Fibroblast of upper back skin (primary cell): ENCODE results near the gene APOL2.
"Not testable (repeated sequence)": the region's sequence is repeated elsewhere in the genome, so short reads cannot be mapped to it uniquely, and the experiment has no call there.

ENCODE experiments used
- DNase-seq: peaks from one replicate; pipeline ENCODE4 v3.0.0-alpha.2; 2013

The APOL2 gene

DNA sequence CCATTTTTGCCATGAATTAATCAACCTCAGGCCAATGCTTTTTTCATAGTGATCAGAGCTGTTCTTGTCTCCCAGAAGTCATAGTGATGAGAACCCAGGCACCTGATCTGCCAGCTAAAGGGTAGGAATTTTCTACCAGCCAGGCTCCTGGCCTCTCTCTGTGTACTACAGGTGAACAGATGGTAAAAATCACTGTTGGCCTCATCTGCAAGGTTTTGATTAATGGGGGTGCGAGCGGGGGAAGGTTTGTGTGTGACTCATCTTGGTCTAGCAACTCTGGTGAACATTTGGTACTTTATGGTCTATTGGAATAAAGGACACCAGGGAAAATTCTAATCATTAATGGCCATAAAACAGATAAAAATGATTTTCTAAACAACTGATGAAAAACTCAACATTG is 23.3 kb downstream of the APOL2 start:
- DNase-seq, result no peak

DNA sequence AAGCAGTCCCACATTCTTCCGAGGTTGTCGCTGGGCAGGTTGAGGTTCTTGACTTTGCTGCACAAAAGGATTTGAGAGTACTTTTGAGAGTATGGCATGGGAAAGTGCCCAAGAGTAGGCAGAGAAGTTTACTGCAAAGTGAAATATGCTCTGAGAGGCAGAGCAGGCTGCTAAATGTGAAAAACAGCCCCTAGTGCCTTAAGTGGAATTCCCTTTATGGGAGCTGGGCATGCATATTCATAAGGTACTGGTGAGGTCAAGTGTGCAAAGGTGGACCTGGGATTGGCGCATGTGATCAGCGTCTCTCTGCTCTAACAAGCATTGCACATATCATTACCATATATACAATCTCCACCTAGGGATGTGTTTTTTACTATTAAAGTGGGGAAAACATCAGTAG is 25.7 kb downstream of the APOL2 start:
- DNase-seq, result no peak

DNA sequence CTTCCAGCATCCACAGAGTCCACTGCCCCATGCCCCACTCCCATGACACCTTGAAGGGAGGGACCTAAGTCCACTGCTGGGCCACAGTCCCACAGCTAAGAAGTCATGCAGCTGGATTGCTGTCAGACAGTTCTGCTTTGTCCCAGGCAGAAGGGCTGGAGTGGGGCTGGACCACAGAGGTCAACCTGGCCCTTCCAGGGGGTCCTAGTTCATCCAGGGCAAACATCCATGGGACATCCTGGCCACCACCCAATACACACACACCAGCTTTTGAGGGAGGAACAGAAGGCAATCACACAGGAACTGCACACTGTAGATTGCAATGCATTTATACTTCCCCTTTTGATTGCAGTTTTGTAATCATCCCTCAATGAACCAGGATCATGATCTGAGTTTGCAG is 26.4 kb downstream of the APOL2 start:
- no peak for DNase-seq

DNA sequence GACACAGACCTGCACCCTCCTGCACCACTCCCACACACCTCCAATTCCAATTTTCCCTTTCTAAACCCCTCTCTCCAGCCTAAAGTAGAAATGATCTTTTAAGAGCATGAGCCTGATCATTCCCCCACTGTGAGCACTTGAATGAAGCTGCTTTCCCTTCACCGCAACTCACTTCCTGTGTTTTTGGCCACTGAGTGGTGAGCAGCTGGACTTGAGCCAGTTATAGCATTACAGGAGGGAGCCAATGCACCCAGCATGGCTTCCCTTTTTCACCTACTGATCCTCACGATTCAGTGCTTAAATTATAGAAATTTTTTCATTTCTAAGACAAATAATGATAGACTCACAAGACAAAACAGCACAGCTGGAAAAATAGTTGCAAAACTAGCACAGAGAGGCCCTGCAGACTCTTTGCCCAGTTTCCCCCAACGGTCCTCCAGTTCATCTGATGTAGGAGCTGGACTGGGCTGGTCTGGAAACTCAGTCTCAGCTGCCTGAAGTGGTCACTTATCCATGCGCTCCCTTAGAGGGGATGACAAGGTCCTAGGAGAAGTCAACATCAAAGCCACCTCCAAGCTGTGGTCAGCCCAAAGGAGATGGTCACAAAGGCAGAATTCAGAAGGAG is 28.0 kb downstream of the APOL2 start:
- DNase-seq, result peak; percentile 71

DNA sequence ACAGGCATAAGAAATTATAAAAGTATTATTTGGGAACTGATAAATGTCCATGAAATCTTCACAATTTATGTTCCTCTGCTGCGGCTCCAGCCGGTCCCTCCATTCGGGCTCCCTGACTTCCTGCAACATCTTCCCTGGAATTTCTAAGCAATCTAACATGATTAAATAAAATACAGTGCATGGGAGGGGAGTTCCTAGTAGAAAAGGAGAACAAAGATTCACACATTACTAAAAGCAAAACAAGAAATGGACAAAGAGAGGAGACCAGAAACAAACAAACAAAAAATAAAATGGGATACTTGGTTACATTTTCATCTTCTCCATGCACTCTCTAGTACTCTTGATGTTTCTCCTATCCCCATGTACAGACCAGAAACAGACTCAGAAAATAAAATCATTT is 29.1 kb downstream of the APOL2 start:
- no peak for DNase-seq

DNA sequence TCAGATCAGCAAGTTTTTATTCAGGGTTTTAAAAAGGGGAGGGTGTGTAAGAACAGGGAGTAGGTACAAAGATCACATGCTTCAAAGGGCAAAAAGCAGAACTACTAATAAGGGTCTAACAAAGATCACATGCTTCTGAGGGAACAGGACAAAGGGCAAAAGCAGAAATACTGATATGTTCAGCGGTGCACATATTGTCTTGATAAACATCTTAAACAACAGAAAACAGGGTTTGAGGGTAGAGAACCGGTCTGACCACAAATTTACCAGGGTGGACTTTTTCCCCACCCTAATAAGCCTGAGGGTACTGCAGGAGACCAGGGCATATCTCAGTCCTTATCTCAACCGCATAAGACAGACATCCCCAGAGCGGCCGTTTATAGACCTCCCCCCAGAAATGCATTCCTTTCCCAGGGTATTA is 29.8 kb downstream of the APOL2 start:
- DNase-seq, result not testable (repeated sequence)

DNA sequence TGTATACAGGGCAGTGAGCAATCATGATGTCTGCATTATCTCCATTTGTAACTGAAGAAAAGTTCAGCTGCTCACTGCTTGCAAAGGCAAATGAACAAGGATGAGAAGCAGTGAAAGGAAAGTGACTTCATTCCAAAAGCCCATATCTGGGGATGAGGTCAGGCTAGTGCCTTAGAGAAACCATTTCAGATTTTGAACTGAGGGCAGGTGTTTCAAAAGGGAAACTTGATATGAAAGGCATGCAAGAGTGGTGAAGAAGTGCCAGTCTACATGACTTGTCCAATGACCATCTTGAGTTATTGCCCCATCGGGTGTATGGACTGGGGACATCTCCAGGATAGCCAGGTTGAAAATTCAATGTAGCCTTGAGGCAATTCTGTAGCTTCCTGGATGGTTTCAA is 30.4 kb downstream of the APOL2 start:
- DNase-seq, result no peak

DNA sequence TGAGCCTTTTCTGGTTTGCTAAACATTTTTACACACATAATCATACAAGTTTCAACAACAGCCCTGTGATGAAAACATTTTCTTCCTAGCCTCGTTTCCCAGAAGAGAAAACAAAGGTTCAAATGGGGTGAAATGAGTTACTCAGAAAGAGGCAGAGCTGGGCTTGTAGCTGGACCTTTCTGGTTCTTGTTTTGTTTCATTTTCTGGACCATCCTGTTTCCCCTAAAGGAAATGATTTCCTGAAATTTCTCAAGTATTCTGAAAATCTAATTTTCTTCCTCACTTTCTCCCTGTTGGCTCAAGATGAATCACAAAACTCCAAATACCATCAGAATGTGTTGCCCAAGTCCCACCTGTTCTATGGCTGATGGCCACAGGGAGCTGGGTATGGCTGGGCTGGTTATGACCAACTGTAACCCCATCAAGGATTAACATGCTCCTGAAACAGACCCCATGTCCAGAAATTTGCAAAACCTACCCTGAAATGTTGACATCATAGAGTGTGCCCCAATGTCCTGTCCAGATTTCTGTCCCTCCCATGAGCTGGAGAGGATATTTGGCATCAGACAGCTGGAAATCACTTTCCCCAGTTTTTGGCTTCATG is 31.1 kb downstream of the APOL2 start:
- DNase-seq, result no peak

DNA sequence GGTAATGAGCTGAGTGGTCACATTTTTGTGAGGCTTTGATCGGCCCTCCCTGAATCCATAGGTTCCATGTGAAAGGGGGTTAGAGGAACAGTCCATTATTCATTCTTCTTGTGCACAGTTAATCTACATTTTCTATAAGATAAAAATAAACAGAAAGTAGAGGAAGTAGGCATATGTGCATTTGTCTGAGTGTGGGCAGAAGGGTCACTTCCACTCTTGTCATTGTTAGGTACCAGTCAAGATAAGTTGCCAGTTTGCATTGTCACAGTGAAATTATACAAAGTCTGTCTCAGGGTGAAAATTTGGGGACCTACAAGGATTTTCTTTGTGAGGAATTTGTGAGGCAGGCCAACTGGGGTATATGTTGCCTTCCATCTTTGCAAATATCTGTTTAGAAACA is 33.1 kb downstream of the APOL2 start:
- no peak for DNase-seq

DNA sequence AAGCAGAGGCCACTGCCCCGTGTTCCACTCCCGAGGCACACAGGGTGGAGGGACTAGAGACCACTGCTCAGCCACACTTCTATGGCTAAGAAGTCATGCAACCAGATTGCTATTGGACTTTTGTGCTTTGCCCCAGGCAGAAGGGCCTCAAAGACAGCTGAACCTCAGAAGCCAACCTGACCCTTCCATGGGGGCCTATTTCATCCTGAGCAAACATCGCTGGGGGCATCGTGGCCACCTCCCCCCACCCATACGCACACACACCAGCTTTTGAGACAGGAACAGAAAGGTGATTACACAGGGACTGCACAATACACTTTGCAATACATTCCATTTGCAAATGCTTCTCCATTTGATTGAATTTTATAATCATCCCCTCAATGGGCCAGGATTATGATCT is 33.8 kb downstream of the APOL2 start:
- not testable (repeated sequence) for DNase-seq

DNA sequence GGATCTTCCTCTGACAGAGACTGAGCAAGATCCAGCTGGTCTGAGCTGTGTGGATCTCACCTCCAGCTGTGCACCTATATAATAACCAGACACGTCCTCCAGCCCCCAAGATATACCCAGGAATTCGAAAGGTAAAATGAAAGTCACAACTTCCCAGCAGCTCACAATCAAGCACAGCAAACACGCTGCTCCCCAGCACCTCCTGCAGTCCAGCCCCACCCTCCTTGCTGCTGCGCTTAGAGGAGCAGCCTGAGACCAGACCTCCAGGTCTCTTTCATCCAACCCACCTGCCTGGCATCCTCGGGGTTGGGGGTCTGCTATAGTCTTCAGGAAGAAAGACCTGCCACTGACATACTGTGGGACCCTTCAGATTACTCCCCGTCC is 34.7 kb downstream of the APOL2 start:
- DNase-seq, result no peak

DNA sequence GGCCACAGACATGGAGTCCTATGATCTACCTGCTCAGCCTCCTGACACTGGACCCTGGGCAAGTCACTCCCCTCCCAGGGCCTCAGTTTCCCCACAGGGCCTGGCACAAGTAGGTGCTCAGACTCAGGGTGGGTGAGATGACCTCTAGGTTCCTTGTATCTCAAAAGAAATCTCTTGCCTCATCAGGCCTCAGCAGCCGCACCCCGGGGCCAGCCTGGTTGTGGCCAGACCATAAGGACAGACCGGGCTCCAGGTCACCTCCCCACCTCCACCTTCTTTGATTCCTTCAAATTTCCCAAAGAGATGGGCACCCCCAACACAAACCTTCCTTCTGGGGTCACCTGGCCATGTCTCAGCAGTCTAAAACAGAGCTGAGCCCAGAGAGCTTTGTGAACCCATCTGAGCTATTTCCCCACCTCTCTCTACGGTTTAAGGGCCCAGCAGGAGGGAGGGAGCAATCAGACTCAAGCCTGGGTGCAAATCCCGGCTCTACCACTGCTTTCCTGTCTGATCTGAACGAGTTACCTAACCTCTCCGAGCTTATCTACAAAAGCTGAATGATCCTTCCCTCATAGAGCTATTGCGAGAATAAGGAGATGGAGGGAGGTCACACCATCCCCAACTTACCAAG is 35.2 kb downstream of the APOL2 start:
- no peak for DNase-seq

DNA sequence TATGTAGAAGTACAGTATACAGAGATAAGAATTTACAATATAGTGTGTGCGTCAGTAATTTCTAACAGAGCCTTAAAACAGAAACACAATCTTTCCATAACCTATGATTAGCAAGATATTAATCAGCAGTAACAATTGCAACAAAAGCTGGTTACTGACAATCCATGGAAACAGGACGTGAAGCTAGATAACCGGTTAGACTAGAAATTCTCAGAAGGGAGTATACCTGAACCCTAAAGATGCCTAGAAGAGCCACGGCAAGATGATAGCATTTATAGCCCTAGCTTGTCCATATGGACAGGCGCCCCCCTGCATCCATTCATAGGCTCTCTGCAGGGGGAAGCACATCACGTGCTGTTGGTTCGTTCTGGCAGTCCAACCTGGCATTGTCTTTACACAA is 35.9 kb downstream of the APOL2 start:
- DNase-seq, result not testable (repeated sequence)

DNA sequence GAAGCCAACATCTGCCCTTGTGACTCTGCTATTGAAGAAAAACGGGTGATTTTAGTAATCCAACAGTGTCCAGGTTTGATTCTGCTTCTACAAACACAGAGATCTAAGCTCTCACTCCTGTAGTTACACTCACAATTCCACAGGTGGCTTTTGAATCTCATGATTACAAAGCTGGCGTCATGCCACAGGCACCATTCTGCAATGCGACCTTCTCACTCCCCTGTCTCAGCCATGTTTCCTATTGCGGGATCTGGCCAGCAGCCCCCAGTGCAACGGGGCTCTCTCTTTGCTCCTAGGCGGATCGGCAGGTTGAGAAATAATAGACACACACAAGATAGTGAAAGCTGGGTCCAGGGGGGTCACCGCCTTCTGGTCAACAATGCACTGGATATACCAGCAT is 36.4 kb downstream of the APOL2 start:
- not testable (repeated sequence) for DNase-seq

DNA sequence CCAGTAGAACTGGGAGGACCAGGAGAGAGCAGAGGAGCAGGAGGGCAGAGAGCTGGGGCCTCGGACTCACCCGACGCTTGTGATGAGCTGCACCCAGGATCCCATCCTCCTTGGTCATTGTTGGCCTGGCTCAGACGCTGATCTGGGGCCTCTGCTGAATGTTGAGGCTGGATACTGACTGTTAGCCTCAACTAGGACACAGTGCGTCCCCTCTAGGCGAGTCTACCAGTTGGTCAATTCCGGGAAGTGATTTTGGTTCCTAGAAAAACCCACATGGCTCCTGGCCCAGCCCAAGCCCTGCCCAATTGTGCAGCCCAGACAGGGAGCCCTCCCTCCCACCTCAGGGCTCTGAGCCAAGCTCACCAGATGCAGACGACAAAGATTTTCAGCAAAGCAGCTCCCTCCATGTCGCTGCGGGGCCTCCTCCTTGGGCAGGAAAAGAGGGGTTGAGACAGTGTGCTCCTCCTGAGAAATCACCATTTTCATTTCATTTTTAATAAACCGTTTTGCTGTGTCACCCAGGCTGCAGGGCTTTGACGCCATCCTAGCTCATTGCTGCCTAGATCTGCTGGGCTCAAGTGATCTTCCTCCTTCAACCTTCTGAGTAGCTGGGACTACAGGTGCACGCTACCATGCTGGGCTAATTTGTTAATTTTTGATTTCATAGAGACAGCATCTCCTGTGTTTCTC is 37.6 kb downstream of the APOL2 start, which contains the start of gene APOL4:
TSS of gene APOL4 (minus strand) at position 180 of the 690 bp plus-strand sequence. CDS start at position 105, 75 bp downstream.
- peak; percentile 52 for DNase-seq

DNA sequence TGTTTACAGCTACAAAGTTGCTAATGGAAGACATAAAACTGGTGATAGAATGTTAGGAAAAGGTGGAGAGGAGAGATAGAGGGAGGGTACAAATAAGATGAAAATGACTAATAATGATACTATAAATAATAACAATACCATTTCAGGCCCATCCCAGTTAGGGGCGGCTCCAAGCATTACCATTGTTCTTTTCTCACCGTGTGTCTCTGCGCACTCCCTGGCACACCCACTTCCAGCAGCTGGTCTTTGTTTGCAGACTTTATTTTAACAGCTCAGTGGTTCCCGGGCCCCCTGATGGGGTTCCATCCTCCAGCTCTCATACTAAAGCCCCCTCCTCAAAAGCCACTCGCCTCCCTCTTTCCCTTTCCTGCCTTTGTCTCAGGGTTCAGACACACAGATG is 38.3 kb downstream of the APOL2 start:
- not testable (repeated sequence) for DNase-seq

DNA sequence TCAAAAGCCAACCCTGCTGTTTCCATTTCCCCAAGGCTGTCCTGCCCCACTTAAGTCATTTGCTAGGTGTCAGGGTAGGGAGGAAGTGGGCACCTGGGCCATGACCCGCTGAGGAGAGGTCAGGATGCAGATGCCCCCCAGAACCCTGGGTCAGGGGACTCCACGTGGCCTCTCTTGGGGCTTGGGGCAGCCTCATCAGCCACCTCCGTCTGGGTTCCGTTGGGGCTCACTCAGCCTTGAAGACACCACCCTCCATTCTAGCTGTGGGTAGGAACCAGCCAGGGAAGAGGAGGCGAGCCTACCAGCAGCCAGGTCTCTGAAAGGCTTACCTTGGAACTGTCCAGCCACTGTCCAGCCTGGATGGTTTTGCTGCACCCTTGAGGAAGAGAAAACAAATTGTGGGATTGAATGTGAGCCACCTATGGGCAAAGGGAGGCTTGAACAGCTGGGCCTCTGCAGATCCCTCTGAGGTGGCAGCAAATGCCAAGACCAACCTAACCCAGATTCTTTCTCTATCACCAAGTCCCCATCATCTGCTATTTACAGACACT is 40.3 kb downstream of the APOL2 start:
- DNase-seq, result no peak

DNA sequence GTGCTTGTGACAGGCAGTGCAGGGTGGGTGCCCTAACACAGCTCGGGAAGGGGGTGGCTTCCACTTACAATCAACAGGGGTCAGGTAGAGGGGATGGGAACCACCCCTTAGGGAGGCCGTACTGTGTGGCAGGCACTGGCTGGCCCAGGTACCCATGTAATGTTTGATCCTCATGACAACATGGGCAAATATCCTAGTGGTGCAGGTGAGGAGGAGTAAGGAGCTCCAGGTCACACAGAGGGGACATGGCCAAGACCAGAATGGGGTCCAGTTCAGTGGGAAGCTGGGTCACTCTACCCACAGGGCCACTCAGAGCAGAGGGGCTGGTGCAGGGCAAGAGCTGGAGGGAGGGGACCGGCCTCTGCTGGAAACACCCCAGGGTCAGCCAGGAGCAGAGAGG is 40.8 kb downstream of the APOL2 start:
- DNase-seq, result no peak

DNA sequence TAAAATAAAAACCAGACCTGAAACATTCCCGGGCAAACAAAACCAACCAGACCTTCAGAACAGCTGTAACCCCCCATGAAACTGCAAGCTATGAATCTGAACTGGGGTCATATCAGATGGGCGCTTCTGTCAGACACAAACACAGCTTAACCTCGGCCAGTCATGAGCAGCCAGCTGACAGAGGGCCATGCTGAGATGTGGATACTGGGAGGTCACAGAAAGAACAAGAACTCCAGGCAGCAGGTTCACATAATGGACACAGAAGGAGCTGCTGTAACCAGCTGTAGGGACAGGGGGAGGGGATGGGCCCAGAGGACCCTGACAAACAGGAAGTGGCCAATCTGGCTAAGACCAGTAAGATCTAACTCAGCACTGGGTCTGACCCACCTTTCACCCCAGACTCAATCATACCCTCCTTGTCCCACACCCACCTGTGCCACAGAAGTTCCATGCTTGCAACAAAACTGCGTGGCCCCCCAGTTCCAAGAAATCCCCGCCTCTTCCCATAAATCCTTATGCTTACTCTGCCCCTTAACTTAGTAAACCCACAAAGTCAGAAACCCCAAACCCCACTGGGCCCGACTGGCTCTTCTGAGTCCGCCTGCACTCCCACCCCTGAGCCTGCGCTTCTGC is 41.7 kb downstream of the APOL2 start:
- no peak for DNase-seq

DNA sequence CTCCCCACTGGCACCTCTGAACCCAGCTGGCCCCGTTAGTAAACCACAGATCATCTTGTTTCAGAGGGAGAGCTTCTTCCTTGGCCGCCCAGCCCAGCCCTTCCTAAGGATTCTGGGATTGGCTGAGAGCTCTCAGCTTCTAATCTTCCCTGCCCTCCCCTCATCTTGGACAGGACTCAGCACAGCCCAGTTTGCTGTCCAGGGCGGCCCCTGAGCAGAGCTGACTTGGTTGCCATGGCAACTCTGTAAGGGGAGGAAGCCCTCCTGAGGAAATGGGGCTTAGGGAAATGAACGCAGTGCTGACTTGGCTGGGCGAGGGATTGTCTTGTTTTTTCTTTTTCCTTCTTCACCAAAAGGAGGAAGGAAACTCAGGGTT is 42.3 kb downstream of the APOL2 start:
- peak; percentile 89 for DNase-seq

DNA sequence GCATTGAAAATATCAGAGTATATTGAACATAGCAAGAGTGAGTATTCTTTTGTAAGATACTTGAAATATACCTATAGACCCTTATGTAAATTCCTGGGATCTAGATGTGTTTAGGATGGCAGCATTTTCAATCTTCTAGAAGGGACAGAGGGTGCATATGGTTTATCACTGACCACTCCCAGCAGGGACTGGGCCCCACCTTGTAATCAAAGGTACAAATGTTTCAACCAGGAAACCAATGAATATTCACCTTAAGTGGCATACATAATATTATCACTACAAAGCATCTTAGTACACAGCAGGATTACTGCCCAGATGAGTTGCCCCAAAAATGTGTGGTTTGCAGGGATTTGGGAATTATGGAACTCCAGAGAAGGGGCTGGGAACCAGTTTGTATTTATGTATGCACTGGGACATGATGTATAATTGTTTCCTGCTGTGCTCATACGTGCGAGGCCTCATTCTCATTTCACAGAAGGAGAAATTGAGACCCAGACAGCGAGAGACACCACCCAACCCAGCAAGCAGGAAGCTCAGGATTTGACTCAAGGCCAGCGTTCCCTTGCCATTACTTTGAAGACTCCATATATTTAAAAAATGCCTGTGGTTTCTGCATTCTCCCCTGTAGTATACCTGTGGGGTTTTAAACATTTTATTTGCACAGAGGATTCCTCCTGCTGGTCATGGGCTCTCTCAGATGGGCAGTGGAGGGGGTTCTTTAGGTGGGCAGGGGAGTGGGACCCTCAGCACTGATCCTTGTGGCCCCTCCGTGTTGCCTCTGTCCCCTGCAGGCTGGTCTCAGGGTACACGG is 42.9 kb downstream of the APOL2 start:
- DNase-seq, result peak; percentile 58

DNA sequence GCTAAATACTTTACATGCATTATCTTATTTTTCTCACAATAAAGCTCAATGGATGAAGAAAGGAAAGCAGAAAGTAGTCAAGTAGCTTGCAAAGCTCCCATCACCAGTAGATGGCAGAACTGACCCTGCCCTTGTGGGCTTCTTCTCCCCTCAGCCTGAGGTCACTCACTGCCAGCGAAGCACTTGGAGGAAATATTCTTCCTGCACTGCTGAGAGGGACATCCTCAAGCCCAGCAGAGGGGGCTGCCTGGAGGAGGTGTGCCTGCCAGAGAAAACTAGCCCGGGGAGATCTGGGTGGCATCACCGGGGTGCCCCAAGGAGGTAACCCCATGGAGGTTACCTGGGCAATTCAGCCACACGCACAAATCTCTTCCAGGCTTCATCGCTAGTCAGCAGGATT is 44.4 kb downstream of the APOL2 start:
- DNase-seq, result peak; percentile 81
